HepG2 (cell line): Measurements from ENCODE around the gene COA1. TPM values are rescaled to one million over a fixed set of nuclear protein-coding genes. Genes with fewer than 3 reads are reported as not detected.

Experiments used
- ATAC-seq: fragments of 200-7000 bp; cut with Tn5 transposase; 3 replicates; pipeline ENCODE4 v1.9.1; 2020; ENCODE audit warnings: mild to moderate bottlenecking, moderate library complexity
- BruUV-seq: library from RNA; stranded (reverse); fragments of 400-500 nt; replicated peaks from 2 replicates; lab custom pipeline; 2021; lab: Mats Ljungman, UMichigan
- CTCF ChIA-PET: fragments of 300-600 bp; formaldehyde crosslinking; extraction: SDS; loops from one replicate; lab custom pipeline; 2021; ENCODE audit warnings: low total read pairs, inconsistent platforms, low intra/inter-chr PET ratio; lab: Yijun Ruan, JAX
- POLR2A ChIA-PET: fragments of 350-600 bp; sonication (Branson Sonifier 250); formaldehyde crosslinking; loops from one replicate; lab custom pipeline; 2020; ENCODE audit warnings: antibody characterized with exemption, inconsistent platforms; lab: Yijun Ruan, JAX
- DNase-seq: peaks from one replicate; pipeline ENCODE4 v3.0.0-alpha.2; 2015; ENCODE audit warnings: low spot score
- FAIRE-seq: peaks from 3 replicates; lab custom pipeline; 2011; peaks lifted over from hg19 to GRCh38; lab: Jason Lieb, UNC
- H2AFZ ChIP-seq: one replicate; pipeline ENCODE4 v1.6.1; 2011; ENCODE audit warnings: low read length, inconsistent platforms
- H3K27ac ChIP-seq: fragments of 300-600 bp; 3 replicates; pipeline ENCODE4 v1.8.0; 2011; ENCODE audit warnings: mixed run types, mild to moderate bottlenecking, mixed read lengths, low read length, inconsistent platforms; ENCODE audit not compliant: insufficient read depth; ENCODE audit errors: extremely low read length
- H3K27me3 ChIP-seq, 2 experiments: fragments of 200-600 bp in 1 of 2; 2 replicates in 1 of 2; 3 replicates in 1 of 2; pipeline versions ENCODE4 v1.6.0 to v1.8.0; 2011; ENCODE audit warnings: low read length in 2 of 2, mild to moderate bottlenecking in 2 of 2, moderate library complexity in 2 of 2, inconsistent platforms in 1 of 2; ENCODE audit not compliant: insufficient read depth in 2 of 2, control insufficient read depth in 1 of 2
- H3K36me3 ChIP-seq, 2 experiments: fragments of 200-600 bp in 1 of 2; replicated peaks in 1 of 2; 2 replicates in 1 of 2; 3 replicates in 1 of 2; pipeline versions ENCODE4 v1.5.1 to v1.8.0; 2011; ENCODE audit warnings: low read length in 2 of 2, inconsistent platforms in 1 of 2; ENCODE audit not compliant: insufficient read depth in 2 of 2, control insufficient read depth in 1 of 2
- H3K4me1 ChIP-seq: 2 replicates; pipeline ENCODE4 v1.5.1; 2012; ENCODE audit warnings: low read length, inconsistent platforms; ENCODE audit not compliant: insufficient read depth
- H3K4me2 ChIP-seq: 2 replicates; pipeline ENCODE4 v1.6.0; 2011; ENCODE audit warnings: low read depth, low read length, inconsistent platforms
- H3K4me3 ChIP-seq, 3 experiments: fragments of 200-600 bp in 1 of 3; sonication (generic), shearing (Covaris generic) in 1 of 3; replicated peaks in 1 of 3; 2 replicates each; pipeline ENCODE4 v1.5.1; 2011 to 2016; ENCODE audit warnings: low read length in 3 of 3, inconsistent platforms in 2 of 3, low read depth in 2 of 3, mild to moderate bottlenecking in 2 of 3, control low read depth in 1 of 3, mixed read lengths in 1 of 3; ENCODE audit not compliant: insufficient read depth in 1 of 3
- H3K79me2 ChIP-seq: one replicate; pipeline ENCODE4 v1.6.1; 2011; ENCODE audit warnings: low read length, inconsistent platforms; ENCODE audit not compliant: insufficient read depth
- H3K9ac ChIP-seq: 2 replicates; pipeline ENCODE4 v1.6.0; 2011; ENCODE audit warnings: mild to moderate bottlenecking, low read depth, low read length, inconsistent platforms; ENCODE audit not compliant: insufficient read depth
- H3K9me3 ChIP-seq: 2 replicates; pipeline ENCODE4 v1.5.1; 2012; ENCODE audit warnings: mild to moderate bottlenecking, low read length
- H4K20me1 ChIP-seq: 2 replicates; pipeline ENCODE4 v1.6.0; 2011; ENCODE audit warnings: inconsistent platforms, mild to moderate bottlenecking, low read length, moderate library complexity; ENCODE audit not compliant: insufficient read depth
- AHR ChIP-seq: IDR thresholded peaks from 2 replicates; pipeline ENCODE4 v1.6.1; 2018; ENCODE audit warnings: missing genetic modification reagents, missing compliant biosample characterization
- CCAR2 ChIP-seq: fragments of 200-400 bp; formaldehyde crosslinking; optimal IDR thresholded peaks from 2 replicates; pipeline ENCODE3; 2018; ENCODE audit warnings: low read depth, mild to moderate bottlenecking, low read length, moderate library complexity
- EP300 ChIP-seq, 3 experiments: sonication (generic) in 1 of 3; formaldehyde crosslinking in 1 of 3; IDR thresholded peaks; 2 replicates each; pipeline versions ENCODE4 v1.5.1 to v1.6.1; 2011 to 2020; ENCODE audit warnings: low read depth in 2 of 3, low read length in 2 of 3, borderline replicate concordance in 1 of 3, improper control_type of control experiment in 1 of 3, mild to moderate bottlenecking in 1 of 3, missing genetic modification reagents in 1 of 3, moderate library complexity in 1 of 3
- JUNB ChIP-seq: sonication (generic); formaldehyde crosslinking; IDR thresholded peaks from 2 replicates; pipeline ENCODE4 v1.8.0; 2022; ENCODE audit warnings: missing genetic modification reagents, mild to moderate bottlenecking, borderline replicate concordance
- POLR2A ChIP-seq, 2 experiments: IDR thresholded peaks; 2 replicates each; pipeline ENCODE4 v1.6.1; 2011; ENCODE audit warnings: low read depth in 2 of 2, low read length in 2 of 2, mild to moderate bottlenecking in 1 of 2, moderate library complexity in 1 of 2; ENCODE audit not compliant: insufficient read depth in 1 of 2
- PRMT3 ChIP-seq: sonication (generic); formaldehyde crosslinking; IDR thresholded peaks from 2 replicates; pipeline ENCODE4 v1.8.1; 2022; ENCODE audit warnings: low read depth, mild to moderate bottlenecking, moderate library complexity, missing genetic modification reagents, borderline replicate concordance
- RBM22 ChIP-seq: fragments of 200-400 bp; formaldehyde crosslinking; optimal IDR thresholded peaks from 2 replicates; pipeline ENCODE3; 2017; ENCODE audit warnings: mild to moderate bottlenecking, low read length, moderate library complexity
- SOX13 ChIP-seq, 3 experiments: fragments of 450-650 bp in 1 of 3; sonication (generic) in 1 of 3; formaldehyde crosslinking in 1 of 3; IDR thresholded peaks in 2 of 3; conservative IDR thresholded peaks in 1 of 3; 2 replicates each; pipeline versions ENCODE4 v1.5.0 to v1.6.1; 2016 to 2020; ENCODE audit warnings: antibody characterized with exemption in 1 of 3, mild to moderate bottlenecking in 1 of 3, missing compliant biosample characterization in 1 of 3, missing genetic modification reagents in 1 of 3, moderate library complexity in 1 of 3
- XRCC5 ChIP-seq: fragments of 200-400 bp; formaldehyde crosslinking; optimal IDR thresholded peaks from 2 replicates; pipeline ENCODE3; 2017; ENCODE audit warnings: mild to moderate bottlenecking, low read length
- ZBTB39 ChIP-seq: sonication (generic); formaldehyde crosslinking; IDR thresholded peaks from 2 replicates; pipeline ENCODE4 v1.5.0; 2020; ENCODE audit warnings: missing genetic modification reagents
- ZNF292 ChIP-seq: sonication (generic); formaldehyde crosslinking; IDR thresholded peaks from 2 replicates; pipeline ENCODE4 v1.8.1; 2022; ENCODE audit warnings: mild to moderate bottlenecking, low read depth, missing genetic modification reagents, borderline replicate concordance
- ZNF512 ChIP-seq: sonication (generic); formaldehyde crosslinking; IDR thresholded peaks from 2 replicates; pipeline ENCODE4 v1.4.0; 2020; ENCODE audit warnings: mild to moderate bottlenecking, missing genetic modification reagents
- ZNF609 ChIP-seq: sonication (generic); formaldehyde crosslinking; IDR thresholded peaks from 2 replicates; pipeline ENCODE4 v1.4.0; 2020; ENCODE audit warnings: mild to moderate bottlenecking, missing genetic modification reagents, borderline replicate concordance
- ZSCAN25 ChIP-seq: sonication (generic); formaldehyde crosslinking; IDR thresholded peaks from 2 replicates; pipeline ENCODE4 v1.8.0; 2022; ENCODE audit warnings: mild to moderate bottlenecking, missing genetic modification reagents
- ZSCAN29 ChIP-seq: sonication (generic); formaldehyde crosslinking; conservative IDR thresholded peaks from 2 replicates; pipeline ENCODE4 v1.4.0; 2020; ENCODE audit warnings: mild to moderate bottlenecking, missing genetic modification reagents
- WGBS: methylation state at CpG from one replicate; pipeline ENCODE4 v1.1.6; 2017; ENCODE audit warnings: low lambda C conversion rate; 5-methylcytosine and 5-hydroxymethylcytosine counted together
- in situ Hi-C: cut with HindIII; loops from 2 replicates; pipeline ENCODE4 v1.10.0; 2017; ENCODE audit warnings: low pct_unique_long_range_greater_than_20kb; ENCODE audit not compliant: extremely low pct_ligation_motif_present
- intact Hi-C: fragments of 100-400 bp; cut with micrococcal nuclease; formaldehyde crosslinking; loops from one replicate; pipeline ENCODE4 v1.10.0; 2022; ENCODE audit not compliant: unreplicated experiment
- polyA plus RNA-seq, 8 experiments: library from polyadenylated mRNA; depleted of rRNA in 3 of 8; stranded (reverse) in 7 of 8; unstranded in 1 of 8; fragments of >200 nt; fragmentation: Illumina TruSeq in 4 of 8; extraction: Trizol in 4 of 8; gene quantifications; 2 replicates each; pipeline versions ENCODE4 v1.2.1 to v1.2.3, GENCODE V29; 2011 to 2016; ENCODE audit warnings: low read depth in 4 of 8, missing spikeins in 1 of 8, mixed read lengths in 1 of 8; ENCODE audit not compliant: insufficient read depth in 1 of 8
- total RNA-seq, 5 experiments: library from RNA; depleted of rRNA; stranded (reverse); fragments of >200 nt; fragmentation: Illumina TruSeq; extraction: Trizol; gene quantifications; 2 replicates each; pipeline ENCODE4 v1.2.3, GENCODE V29; 2016; ENCODE audit warnings: low read depth in 1 of 5

Gene COA1
- total and polyA plus RNA-seq, 2 of the 13 experiments (the other 11 are each of a cell fraction or from before 2014, with no cell fraction given), result 33.2 to 65.7 TPM

- Histone ChIP-seq H3K36me3 (peaks cover 15 to 40% of the 10 kb centered on the region in 2 experiments), H3K4me3 (no peak overlapping the region), H3K27me3 (no peaks in the 10 kb centered on the region), H3K4me1 (peaks cover 53% of the 10 kb centered on the region), H2AFZ (no peak overlapping the region), H3K27ac (no peak overlapping the region), H3K79me2 (no peaks in the 10 kb centered on the region), H4K20me1 (no peaks in the 10 kb centered on the region), H3K9ac (no peak overlapping the region), H3K4me2 (no peak overlapping the region), H3K9me3 (no peaks in the 10 kb centered on the region)
- 86% methylated on average over 6 of the region's 6 CpGs for WGBS
- DNase-seq (peak; percentile 37), ATAC-seq (no peak), FAIRE-seq (no peak)
- intact Hi-C loops, result no loop called here
- ChIA-PET CTCF (no interaction called here), POLR2A (no interaction called here)
- in situ Hi-C loops, result no loop called here
- BruUV-seq, result no TSS peak
- no peak for TF ChIP-seq ZNF292 (CRISPR knock-in tag)
- TF ChIP-seq CCAR2, result no peak
- TF ChIP-seq AHR (CRISPR knock-in tag), result no peak
- no peak for TF ChIP-seq XRCC5
- TF ChIP-seq JUNB (CRISPR knock-in tag), result no peak
- no peak for TF ChIP-seq ZBTB39
- TF ChIP-seq ZSCAN29 (CRISPR knock-in tag), result no peak
- TF ChIP-seq POLR2A (IDR thresholded peaks at IDR 0.05; ENCODE audit: insufficient read depth in 1 of 2, low read depth in 2 of 2, low read length in 2 of 2), result no peak
- TF ChIP-seq PRMT3 (CRISPR knock-in tag), result no peak
- TF ChIP-seq SOX13 (IDR thresholded peaks at IDR 0.05), result no peak
- TF ChIP-seq SOX13 (CRISPR knock-in tag; conservative IDR thresholded peaks at IDR 0.05 in 1 of 2, IDR thresholded peaks at IDR 0.05 in 1 of 2), result peak in 1 of 2 experiments; percentile 46; a peak in 1 of 4 replicates
- 0 out of 4 replicates have a peak, but pooled peaks of 1 of the 2 experiments have one; percentile 4 for TF ChIP-seq EP300 (IDR thresholded peaks at IDR 0.05; ENCODE audit: low read depth in 2 of 2, low read length in 2 of 2)
- no peak for TF ChIP-seq EP300 (CRISPR knock-in tag; IDR thresholded peaks at IDR 0.05; ENCODE audit: borderline replicate concordance)
- TF ChIP-seq ZSCAN25, result no peak
- TF ChIP-seq ZNF609 (CRISPR knock-in tag), result peak; percentile 50; the same call in 1 of the 2 replicates
- TF ChIP-seq ZNF512 (CRISPR knock-in tag), result no peak
- no peak for TF ChIP-seq RBM22
Measured at GRCh38 chr7:43636093-43636492, 93.2 kb downstream of the COA1 start.
